RPMI7951 (cell line): ENCODE data around the gene TP53TG5. TPM values are rescaled to one million over a fixed set of nuclear protein-coding genes. Genes with fewer than 3 reads are reported as not detected.

Experiments used
- DNase-seq: peaks from one replicate; pipeline ENCODE4 v3.0.0-alpha.2; 2012; ENCODE audit warnings: low read depth
- total RNA-seq: library from RNA; depleted of rRNA; stranded (reverse); fragments of >200 nt; shearing (Covaris generic); gene quantifications from 2 replicates; pipeline ENCODE4 v1.2.3, GENCODE V29; 2014

Gene TP53TG5
- total RNA-seq, 1 experiment from 2014 or later, result not detected

GRCh38 chr20:45346291-45346718, 31.8 kb downstream of the TP53TG5 start:
- DNase-seq, result no peak

- DNase-seq, result no peak
Observed at GRCh38 chr20:45345104-45345936, 32.8 kb downstream of the TP53TG5 start.

DNA sequence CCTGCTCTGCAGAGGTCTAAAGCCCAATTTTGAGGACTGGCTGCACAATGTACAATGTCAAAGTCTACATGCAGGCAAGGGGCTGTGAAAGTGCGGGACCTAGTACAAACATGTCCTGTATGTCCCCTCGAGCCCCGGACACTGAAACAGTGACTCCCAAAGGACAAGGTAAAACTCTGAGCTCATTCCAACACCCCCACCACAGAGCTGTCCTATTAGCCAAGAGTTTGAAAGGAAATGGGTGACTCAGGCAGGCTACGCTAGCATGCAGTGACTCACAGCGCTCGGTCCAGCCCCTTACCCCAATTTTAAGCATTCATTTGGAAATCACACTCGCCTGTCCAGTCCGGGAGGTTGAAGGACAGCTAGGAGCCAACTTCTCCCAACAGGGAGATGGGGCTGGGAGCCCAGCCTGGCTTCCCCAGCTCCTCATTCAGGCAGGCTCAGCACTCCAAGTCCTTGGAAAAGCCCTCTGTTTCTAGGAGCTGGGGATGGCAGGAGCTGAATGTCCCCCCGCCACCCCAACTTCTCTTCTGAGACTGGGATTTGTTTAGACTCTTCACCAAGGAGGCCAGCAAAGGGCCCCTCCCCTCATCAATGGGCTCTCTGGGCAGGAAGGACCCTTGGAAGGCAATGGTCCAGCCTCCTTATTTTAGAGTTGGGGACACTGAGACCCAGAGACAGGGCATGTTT, 33.8 kb downstream of the TP53TG5 start:
- peak; percentile 91 for DNase-seq

GRCh38 chr20:45343532-45344167, 34.5 kb downstream of the TP53TG5 start:
- DNase-seq, result no peak

DNA sequence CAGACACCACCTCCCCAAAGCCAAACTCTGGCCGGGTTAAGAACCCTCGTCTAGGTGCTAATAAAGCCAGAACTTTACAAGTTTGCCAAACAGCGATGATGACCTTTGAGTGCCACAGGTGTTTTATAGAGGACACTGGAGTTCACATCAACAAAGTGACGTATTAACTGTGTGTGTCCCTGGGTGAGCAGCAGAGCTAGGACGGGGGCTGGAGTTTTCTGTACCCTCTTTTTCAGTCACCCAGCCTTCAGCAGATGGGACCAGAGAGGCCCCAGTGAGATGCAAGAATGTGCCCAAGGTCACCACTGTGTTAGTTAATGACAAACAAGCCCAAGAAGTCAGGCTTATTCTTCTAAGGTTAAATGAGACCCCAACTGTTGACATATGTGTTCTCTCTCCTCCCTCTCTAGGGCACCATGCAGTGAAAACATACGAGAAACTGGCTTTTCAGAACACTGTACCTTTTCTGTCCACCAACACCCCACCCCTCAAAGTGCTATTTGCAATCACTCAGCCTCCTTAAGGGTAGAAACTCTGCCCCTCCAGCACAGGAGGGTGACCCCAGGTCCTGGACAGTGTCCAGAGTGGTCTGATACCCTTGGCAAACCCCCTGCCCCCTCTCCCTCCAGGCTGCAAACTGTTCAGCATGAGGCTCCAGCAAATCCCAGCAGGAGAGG, 35.1 kb downstream of the TP53TG5 start:
- DNase-seq, result no peak

GRCh38 chr20:45341939-45342854, 35.9 kb downstream of the TP53TG5 start:
- peak; percentile 61 for DNase-seq

DNA sequence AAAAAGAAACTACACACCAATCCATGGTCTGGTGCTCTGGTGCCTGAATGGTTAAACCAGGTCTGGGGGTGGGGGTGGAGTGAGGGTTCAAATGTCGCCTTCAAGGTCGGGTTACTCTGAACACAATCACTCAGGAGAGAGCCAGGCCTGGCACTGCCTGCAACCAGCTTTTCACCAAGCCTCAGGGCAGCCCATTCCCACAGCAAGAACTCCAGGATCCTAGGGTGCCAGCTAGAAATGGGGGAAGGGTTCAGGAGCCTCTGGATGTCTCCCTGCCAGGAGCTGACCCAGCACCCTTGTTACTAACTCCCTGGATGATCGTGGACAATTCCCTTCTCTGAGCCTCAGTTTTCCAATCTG, 36.6 kb downstream of the TP53TG5 start:
- DNase-seq, result no peak

GRCh38 chr20:45340951-45341350, 37.2 kb downstream of the TP53TG5 start:
- no peak for DNase-seq

- DNase-seq, result no peak
Observed at GRCh38 chr20:45340236-45340847, 37.8 kb downstream of the TP53TG5 start.

GRCh38 chr20:45339799-45340198, 38.3 kb downstream of the TP53TG5 start:
- no peak for DNase-seq

GRCh38 chr20:45339084-45339483, 39.0 kb downstream of the TP53TG5 start:
- no peak for DNase-seq

- no peak for DNase-seq
Observed at GRCh38 chr20:45338121-45339030, 39.7 kb downstream of the TP53TG5 start.

DNA sequence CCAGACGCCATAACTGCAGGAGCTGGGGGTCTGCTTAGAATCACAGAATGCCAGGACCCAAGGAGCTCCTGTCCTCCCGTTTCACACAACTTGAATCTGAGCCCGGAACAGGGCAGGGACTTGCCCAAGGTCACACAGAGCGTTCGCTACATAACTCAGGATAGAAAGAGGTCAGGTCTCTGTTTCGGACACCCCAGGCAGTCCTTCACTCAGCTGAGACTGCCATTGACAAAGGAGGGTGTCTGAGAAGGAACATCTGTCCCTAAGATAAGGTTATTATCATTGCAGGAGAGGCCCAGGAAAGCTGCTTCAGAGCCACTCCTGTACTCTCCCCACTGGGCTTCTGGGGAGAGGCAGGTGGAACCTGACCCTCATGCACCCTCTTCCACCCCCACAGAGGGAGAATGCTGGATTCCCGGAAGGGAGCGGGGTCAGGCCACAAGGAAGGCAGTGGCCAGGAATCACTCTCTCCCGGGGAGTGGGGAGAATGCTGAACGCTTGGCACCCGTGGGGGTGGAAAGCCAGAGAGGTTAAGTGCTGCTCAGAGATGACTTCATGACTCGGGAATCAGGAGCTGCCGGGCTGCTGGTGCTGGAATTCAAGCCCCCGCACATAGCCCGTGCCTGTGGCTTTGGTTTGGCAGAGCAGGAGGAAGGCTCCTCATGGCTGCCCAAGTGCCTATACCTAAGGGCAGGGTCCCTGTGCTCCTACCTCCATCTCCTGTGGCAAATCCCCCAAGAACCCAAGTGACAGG, 40.6 kb downstream of the TP53TG5 start:
- DNase-seq, result peak; percentile 93

DNA sequence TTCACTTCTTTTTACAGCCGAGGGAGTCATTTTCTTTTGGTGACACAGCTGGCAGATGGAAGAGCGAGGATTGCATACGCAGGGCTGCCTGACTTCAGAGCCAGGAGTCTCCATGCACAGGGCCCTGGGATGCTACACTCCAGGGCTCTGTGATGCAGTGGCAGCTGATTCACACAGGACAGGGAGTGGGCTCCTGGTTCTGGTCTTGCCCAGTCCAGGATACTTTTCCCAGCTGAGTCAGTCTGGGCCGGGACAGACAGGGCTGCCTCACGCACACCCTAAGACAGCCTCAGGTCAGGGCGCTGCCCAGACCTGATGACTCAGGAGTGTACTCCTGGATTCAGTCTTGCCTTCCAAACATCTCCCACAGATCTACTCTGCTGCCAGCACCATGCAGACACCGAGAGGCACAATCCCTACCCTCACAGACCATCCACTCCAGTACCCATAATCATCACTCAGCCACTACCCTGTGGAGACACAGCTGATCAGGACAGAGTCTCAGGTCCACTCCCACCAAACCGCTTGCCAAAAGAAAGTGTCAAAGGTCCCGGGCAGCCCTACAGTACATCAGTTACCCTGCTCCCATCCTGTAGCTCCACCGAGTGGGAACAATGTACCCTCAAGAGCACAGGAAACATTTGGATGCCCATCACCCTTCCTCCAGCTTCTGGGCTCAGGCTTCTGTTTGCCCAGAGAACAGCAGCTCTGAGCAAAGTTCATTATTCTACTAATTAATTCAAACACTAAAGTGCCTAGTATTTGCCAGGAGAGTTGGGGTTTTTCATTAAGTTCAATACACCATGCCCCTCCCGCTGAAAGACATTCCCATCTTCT, 41.4 kb downstream of the TP53TG5 start:
- DNase-seq, result peak; percentile 98

DNA sequence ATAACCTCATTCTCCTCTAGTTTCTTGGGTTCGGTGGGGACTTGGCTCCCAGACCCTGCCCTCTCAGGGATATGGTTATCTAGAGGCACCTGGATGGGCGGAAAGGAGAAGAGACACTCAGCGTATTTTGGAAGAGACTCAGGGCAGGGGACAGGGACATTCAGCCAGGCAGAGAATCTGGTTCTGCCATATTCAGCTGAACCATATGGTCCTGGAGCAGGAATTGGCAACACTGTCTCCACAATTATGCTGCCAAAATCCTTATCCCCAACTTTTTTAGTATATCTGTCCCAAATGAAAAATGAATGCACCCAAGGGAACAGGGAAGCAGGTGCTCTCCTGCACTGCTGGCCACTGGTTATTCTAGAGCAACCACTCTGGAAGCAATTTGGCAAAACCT, 47.6 kb downstream of the TP53TG5 start:
- no peak for DNase-seq

GRCh38 chr20:45329497-45330319, 48.4 kb downstream of the TP53TG5 start:
- DNase-seq, result no peak

- DNase-seq, result peak; percentile 28
Observed at GRCh38 chr20:45328451-45328850, 49.7 kb downstream of the TP53TG5 start.
